ENCODE data around the gene VCPKMT.

VCPKMT gene

DNA sequence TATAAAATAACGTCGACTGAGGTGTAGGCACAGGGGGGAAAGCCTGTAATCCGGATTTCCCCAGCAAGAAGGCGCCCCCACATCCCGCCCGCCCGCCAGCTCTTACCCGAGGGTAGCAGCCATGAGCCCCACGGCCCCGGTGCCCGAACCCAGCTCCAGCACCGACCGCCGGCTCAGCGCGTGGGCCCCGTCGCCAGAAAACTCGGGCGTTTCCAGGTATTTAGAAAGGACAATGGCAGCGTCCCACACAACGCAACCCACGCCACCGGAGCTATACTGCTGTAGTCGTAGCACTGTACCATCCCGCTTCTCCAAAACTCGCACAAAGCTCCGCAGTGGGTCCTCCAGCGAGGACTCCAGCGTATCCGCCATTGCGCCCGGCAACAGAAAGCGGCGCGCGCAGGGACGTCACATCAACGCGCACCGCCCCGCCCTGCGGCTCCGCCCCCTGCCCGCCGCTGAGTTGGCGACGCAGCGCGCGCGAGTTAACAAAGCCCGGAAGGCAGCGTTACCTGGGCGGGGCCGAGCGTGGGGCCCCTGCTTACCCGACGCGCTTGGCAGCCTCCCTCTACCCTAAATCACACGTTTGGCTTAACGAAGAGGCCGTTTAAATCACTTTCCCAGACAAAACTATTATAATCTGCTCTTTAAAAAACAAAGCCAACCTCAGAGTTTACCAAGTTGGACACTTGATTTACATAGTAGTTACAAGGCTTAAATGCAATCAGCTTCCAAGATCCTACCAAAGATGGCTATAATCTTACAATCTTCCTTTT lies at the start of gene VCPKMT:
VCPKMT (minus strand) TSS at position 392 of the 776 bp plus-strand sequence; CDS start at position 372, 20 bp downstream.
- TF ChIP-seq, protein P1, sequence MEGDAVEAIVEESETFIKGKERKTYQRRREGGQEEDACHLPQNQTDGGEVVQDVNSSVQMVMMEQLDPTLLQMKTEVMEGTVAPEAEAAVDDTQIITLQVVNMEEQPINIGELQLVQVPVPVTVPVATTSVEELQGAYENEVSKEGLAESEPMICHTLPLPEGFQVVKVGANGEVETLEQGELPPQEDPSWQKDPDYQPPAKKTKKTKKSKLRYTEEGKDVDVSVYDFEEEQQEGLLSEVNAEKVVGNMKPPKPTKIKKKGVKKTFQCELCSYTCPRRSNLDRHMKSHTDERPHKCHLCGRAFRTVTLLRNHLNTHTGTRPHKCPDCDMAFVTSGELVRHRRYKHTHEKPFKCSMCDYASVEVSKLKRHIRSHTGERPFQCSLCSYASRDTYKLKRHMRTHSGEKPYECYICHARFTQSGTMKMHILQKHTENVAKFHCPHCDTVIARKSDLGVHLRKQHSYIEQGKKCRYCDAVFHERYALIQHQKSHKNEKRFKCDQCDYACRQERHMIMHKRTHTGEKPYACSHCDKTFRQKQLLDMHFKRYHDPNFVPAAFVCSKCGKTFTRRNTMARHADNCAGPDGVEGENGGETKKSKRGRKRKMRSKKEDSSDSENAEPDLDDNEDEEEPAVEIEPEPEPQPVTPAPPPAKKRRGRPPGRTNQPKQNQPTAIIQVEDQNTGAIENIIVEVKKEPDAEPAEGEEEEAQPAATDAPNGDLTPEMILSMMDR (IDR thresholded peaks at IDR 0.05; ENCODE audit: low read depth, low read length) = no peak
- DNase-seq (ENCODE audit: extremely low read depth, low read depth) = peak; percentile 68

DNA sequence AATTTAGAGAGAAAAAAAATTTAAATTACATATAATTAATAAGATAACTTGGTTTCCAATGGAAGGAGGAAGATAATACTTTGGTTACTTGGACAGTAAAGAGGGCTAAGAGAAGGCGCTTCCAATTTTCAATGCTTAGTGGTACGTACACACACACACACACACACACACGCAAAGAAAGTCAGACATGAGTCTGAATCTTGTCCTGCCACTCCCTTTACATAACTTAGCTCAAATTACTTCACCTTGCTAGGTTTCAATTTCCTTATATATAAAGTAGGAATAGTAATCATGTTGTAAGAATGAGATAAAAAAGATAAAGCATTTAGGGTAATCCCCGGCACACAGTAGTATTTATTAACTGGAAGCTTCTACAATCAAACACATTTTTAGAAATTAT lies 39.7 kb upstream of the VCPKMT start:
- DNase-seq (ENCODE audit: extremely low read depth, low read depth) = no peak
- TF ChIP-seq, protein P1 (IDR thresholded peaks at IDR 0.05; ENCODE audit: low read depth, low read length) = no peak

DNA sequence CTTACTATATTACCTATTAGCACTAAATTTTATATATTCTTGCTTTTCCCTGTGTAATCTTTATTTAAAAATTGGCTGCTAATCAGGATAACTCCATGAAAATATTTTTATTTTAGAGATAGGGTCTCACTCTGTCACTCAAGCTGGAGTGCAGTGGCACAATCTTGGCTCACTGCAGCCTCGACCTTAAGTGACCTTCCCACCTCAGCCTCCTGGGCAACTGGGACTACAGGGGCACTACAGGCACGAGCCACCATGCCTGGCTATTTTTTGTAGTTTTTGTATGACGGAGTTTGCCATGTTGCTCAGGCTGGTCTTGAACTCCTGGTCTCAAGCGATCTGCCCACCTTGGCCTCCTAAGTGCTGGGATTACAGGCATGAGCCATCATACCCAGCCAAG lies 32.4 kb upstream of the VCPKMT start:
- no peak for DNase-seq (ENCODE audit: extremely low read depth, low read depth)

DNA sequence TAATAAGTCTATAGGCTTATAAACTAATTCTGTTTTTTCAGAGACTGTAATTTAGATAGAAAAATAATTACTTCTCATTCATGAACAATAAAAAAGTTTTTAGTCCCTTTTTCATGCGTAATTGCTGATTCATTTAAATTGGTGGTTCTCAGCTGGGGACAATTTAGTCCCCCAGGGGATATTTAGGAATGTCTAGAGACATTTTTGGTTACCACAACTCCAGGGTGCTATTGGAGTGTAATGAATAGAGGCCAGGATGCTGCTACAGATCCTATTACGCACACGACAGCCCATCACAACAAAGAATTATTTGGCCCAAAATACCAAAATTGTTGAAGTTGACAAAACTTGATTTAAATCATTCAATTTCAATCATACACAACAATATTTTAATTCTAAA lies 22.8 kb upstream of the VCPKMT start:
- TF ChIP-seq, protein P1 (IDR thresholded peaks at IDR 0.05; ENCODE audit: low read depth, low read length) = no peak
- DNase-seq (ENCODE audit: extremely low read depth, low read depth) = no peak

More for the DNA sequence above, 32.4 kb upstream of the VCPKMT start:
- TF ChIP-seq, protein P1 (IDR thresholded peaks at IDR 0.05; ENCODE audit: low read depth, low read length) = no peak

GRCh38 chr14:50127802-50128201 lies 11.4 kb upstream of the VCPKMT start:
- TF ChIP-seq, protein P1 (IDR thresholded peaks at IDR 0.05; ENCODE audit: low read depth, low read length) = no peak
- no peak for DNase-seq (ENCODE audit: extremely low read depth, low read depth)

- DNase-seq (ENCODE audit: extremely low read depth, low read depth) = no peak
- TF ChIP-seq, protein P1 (IDR thresholded peaks at IDR 0.05; ENCODE audit: low read depth, low read length) = no peak
Observed at GRCh38 chr14:50123062-50123461, 6.7 kb upstream of the VCPKMT start.

GRCh38 chr14:50122291-50122690 lies 5.9 kb upstream of the VCPKMT start:
- TF ChIP-seq, protein P1 (IDR thresholded peaks at IDR 0.05; ENCODE audit: low read depth, low read length) = no peak
- DNase-seq (ENCODE audit: extremely low read depth, low read depth) = no peak
